GM12878 (cell line): Measurements from ENCODE around the gene COG1. TPM values are rescaled to one million over a fixed set of nuclear protein-coding genes. Genes with fewer than 3 reads are reported as not detected.

Experiments used
- ATAC-seq: fragments of 200-7000 bp; cut with Tn5 transposase; 3 replicates; pipeline ENCODE4 v1.9.1; 2020; ENCODE audit warnings: mild to moderate bottlenecking, moderate library complexity
- BruUV-seq: library from RNA; stranded (reverse); fragments of 400-500 nt; replicated peaks from 2 replicates; lab custom pipeline; 2021; lab: Mats Ljungman, UMichigan
- CTCF ChIA-PET: fragments of 300-600 bp; sonication (Branson Sonifier 250); formaldehyde crosslinking; extraction: SDS; loops from one replicate; lab custom pipeline; 2021; ENCODE audit warnings: inconsistent platforms; lab: Yijun Ruan, JAX
- POLR2A ChIA-PET: fragments of 350-600 bp; formaldehyde crosslinking; extraction: SDS; loops from one replicate; lab custom pipeline; 2021; ENCODE audit warnings: inconsistent platforms; lab: Charles Lee
- RAD21 ChIA-PET: fragments of 300-600 bp; sonication (Branson Sonifier 250); formaldehyde crosslinking; loops from one replicate; lab custom pipeline; 2023; ENCODE audit warnings: antibody characterized with exemption; ENCODE audit not compliant: unreplicated experiment; lab: Charles Lee
- SMC1A ChIA-PET: fragments of 300-600 bp; sonication (Branson Sonifier 250); formaldehyde crosslinking; loops from one replicate; lab custom pipeline; 2023; ENCODE audit not compliant: unreplicated experiment, uncharacterized antibody; lab: Charles Lee
- DNase-seq: peaks from one replicate; pipeline ENCODE4 v3.0.0-alpha.2; 2011; ENCODE audit warnings: low read depth, low spot score
- FAIRE-seq: peaks from 3 replicates; lab custom pipeline; 2011; peaks lifted over from hg19 to GRCh38; lab: Jason Lieb, UNC
- H2AFZ ChIP-seq: 2 replicates; pipeline ENCODE4 v1.6.0; 2011; ENCODE audit warnings: low read depth, low read length, control low read depth; ENCODE audit not compliant: control insufficient read depth
- H3K27ac ChIP-seq: 2 replicates; pipeline ENCODE4 v1.5.1; 2011; ENCODE audit warnings: control low read depth; ENCODE audit not compliant: control insufficient read depth, insufficient read depth
- H3K27me3 ChIP-seq, 2 experiments: replicated peaks in 1 of 2; 2 replicates each; pipeline versions ENCODE4 v1.6.0 to v1.6.1; 2011; ENCODE audit warnings: low read length in 1 of 2; ENCODE audit not compliant: control insufficient read depth in 2 of 2, insufficient read depth in 2 of 2
- H3K36me3 ChIP-seq, 2 experiments: 2 replicates each; pipeline ENCODE4 v1.5.1; 2011; ENCODE audit warnings: low read length in 1 of 2; ENCODE audit not compliant: control insufficient read depth in 2 of 2, insufficient read depth in 2 of 2
- H3K4me1 ChIP-seq: 2 replicates; pipeline ENCODE4 v1.6.1; 2011; ENCODE audit warnings: mild to moderate bottlenecking, low read length, moderate library complexity, mixed read lengths; ENCODE audit not compliant: control insufficient read depth, insufficient read depth
- H3K4me2 ChIP-seq: 2 replicates; pipeline ENCODE4 v1.6.0; 2011; ENCODE audit warnings: control low read depth; ENCODE audit not compliant: control insufficient read depth, insufficient read depth
- H3K4me3 ChIP-seq: fragments of 200-600 bp; sonication (generic); 2 replicates; pipeline ENCODE4 v1.5.1; 2016
- H3K79me2 ChIP-seq: 2 replicates; pipeline ENCODE4 v1.6.0; 2011; ENCODE audit warnings: low read length; ENCODE audit not compliant: control insufficient read depth, insufficient read depth
- H3K9ac ChIP-seq: 2 replicates; pipeline ENCODE4 v1.8.0; 2011; ENCODE audit warnings: low read length, control low read depth, mixed read lengths; ENCODE audit not compliant: control insufficient read depth, insufficient read depth
- H3K9me3 ChIP-seq: replicated peaks from 3 replicates; pipeline ENCODE4 v1.5.1; 2011; ENCODE audit warnings: mild to moderate bottlenecking, low read length; ENCODE audit not compliant: control insufficient read depth, insufficient read depth
- H4K20me1 ChIP-seq: 2 replicates; pipeline ENCODE4 v1.6.0; 2011; ENCODE audit not compliant: control insufficient read depth, insufficient read depth
- CBX3 ChIP-seq: fragments of 200-600 bp; sonication (generic); IDR thresholded peaks from 2 replicates; pipeline ENCODE4 v1.6.1; 2016; ENCODE audit warnings: low read depth, borderline replicate concordance
- CREB1 ChIP-seq: IDR thresholded peaks from 2 replicates; pipeline ENCODE4 v1.6.1; 2012; ENCODE audit warnings: low read depth, mild to moderate bottlenecking, inconsistent platforms
- EP300 ChIP-seq, 2 experiments: fragments of 150-350 bp in 1 of 2; IDR thresholded peaks; 2 replicates each; pipeline ENCODE4 v1.6.1; 2011 to 2012; ENCODE audit warnings: low read depth in 2 of 2, low read length in 2 of 2, borderline replicate concordance in 1 of 2, improper control_type of control experiment in 1 of 2, inconsistent platforms in 1 of 2; ENCODE audit not compliant: control insufficient read depth in 1 of 2
- HCFC1 ChIP-seq: fragments of 150-350 bp; IDR thresholded peaks from 2 replicates; pipeline ENCODE4 v1.6.1; 2014; ENCODE audit warnings: low read length
- PAX8 ChIP-seq: fragments of 450-650 bp; IDR thresholded peaks from 2 replicates; pipeline ENCODE4 v1.6.1; 2017; ENCODE audit warnings: mild to moderate bottlenecking, moderate library complexity
- RCOR1 ChIP-seq: conservative IDR thresholded peaks from 2 replicates; pipeline ENCODE4 v1.6.1; 2012; ENCODE audit warnings: low read depth, low read length, improper control_type of control experiment
- SREBF1 ChIP-seq: IDR thresholded peaks from 2 replicates; pipeline ENCODE4 v1.6.1; 2012; ENCODE audit warnings: mild to moderate bottlenecking, low read length
- WRNIP1 ChIP-seq: IDR thresholded peaks from 2 replicates; pipeline ENCODE4 v1.6.1; 2011; ENCODE audit warnings: low read depth, low read length, improper control_type of control experiment, borderline replicate concordance
- WGBS: methylation state at CpG from one replicate; pipeline ENCODE4 v1.1.6; 2016; ENCODE audit warnings: low lambda C conversion rate; ENCODE audit not compliant: insufficient replicate concordance, insufficient coverage; ENCODE audit errors: missing lambda C conversion rate; 5-methylcytosine and 5-hydroxymethylcytosine counted together
- in situ Hi-C: fragments of 300-500 bp; cut with MboI; formaldehyde crosslinking; loops from 9 replicates; pipeline ENCODE4 v1.14.3; 2018; ENCODE audit warnings: mixed read lengths
- intact Hi-C: fragments of 100-400 bp; cut with micrococcal nuclease; formaldehyde crosslinking; loops from one replicate; pipeline ENCODE4 v1.14.2; 2022; ENCODE audit not compliant: unreplicated experiment
- polyA plus RNA-seq, 11 experiments: library from polyadenylated mRNA; depleted of rRNA in 4 of 11; unstranded in 6 of 11; stranded (reverse) in 5 of 11; fragments of >200 nt; fragmentation: Nextera tagmentation in 4 of 11; fragmentation: Illumina TruSeq in 1 of 11; extraction: Ambion mirVana in 4 of 11; extraction: Trizol in 1 of 11; gene quantifications; 1 replicate in 1 of 11; 2 replicates in 10 of 11; pipeline versions ENCODE4 v1.2.1 to v1.2.3, GENCODE V29; 2011 to 2016; ENCODE audit warnings: inconsistent platforms in 2 of 11, missing spikeins in 2 of 11, low read depth in 1 of 11
- total RNA-seq, 4 experiments: library from RNA; depleted of rRNA in 3 of 4; stranded (reverse); fragments of >200 nt in 3 of 4; fragmentation: Illumina TruSeq in 1 of 4; extraction: Trizol in 1 of 4; gene quantifications; 2 replicates each; pipeline versions ENCODE4 v1.2.1 to v1.2.3, GENCODE V29; 2013 to 2021
- TF ChIP-seq, protein P1 (sequence below): fragments of 450-650 bp; IDR thresholded peaks from 2 replicates; pipeline ENCODE4 v1.6.1; 2017; ENCODE audit warnings: low read depth, mild to moderate bottlenecking, moderate library complexity

The COG1 gene
- total and polyA plus RNA-seq, 10 of the 15 experiments (the other 5 are each of a cell fraction or from before 2014, with no cell fraction given) = 10.5 to 24.1 (median 18.1) TPM

DNA sequence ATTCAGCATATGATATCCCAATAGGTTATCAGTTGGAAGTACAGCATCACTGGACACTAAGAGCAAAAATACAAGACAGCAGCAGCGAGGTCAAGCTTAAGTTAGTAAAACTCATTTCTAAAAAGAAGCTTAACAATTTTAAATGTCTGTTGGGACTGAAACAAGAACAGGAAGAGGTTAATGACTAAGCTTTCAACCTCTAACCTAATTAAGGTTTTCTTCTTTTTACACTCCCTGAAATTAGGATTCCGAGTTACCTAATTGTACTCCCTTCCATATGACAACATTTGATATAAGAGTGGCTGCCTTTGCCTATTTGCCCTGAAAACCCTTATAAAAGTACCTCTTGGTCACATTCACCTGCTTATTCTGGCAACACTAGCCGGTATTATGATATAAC lies 34.5 kb downstream of the COG1 start (continued):
- TF ChIP-seq, protein P1, sequence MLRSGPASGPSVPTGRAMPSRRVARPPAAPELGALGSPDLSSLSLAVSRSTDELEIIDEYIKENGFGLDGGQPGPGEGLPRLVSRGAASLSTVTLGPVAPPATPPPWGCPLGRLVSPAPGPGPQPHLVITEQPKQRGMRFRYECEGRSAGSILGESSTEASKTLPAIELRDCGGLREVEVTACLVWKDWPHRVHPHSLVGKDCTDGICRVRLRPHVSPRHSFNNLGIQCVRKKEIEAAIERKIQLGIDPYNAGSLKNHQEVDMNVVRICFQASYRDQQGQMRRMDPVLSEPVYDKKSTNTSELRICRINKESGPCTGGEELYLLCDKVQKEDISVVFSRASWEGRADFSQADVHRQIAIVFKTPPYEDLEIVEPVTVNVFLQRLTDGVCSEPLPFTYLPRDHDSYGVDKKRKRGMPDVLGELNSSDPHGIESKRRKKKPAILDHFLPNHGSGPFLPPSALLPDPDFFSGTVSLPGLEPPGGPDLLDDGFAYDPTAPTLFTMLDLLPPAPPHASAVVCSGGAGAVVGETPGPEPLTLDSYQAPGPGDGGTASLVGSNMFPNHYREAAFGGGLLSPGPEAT = peak; percentile 50; the same call in 1 of the 2 replicates
- TF ChIP-seq CREB1 (0 out of 2 replicates have a peak, but pooled peaks have one; percentile 11), RCOR1 (no peak), WRNIP1 (no peak)

DNA sequence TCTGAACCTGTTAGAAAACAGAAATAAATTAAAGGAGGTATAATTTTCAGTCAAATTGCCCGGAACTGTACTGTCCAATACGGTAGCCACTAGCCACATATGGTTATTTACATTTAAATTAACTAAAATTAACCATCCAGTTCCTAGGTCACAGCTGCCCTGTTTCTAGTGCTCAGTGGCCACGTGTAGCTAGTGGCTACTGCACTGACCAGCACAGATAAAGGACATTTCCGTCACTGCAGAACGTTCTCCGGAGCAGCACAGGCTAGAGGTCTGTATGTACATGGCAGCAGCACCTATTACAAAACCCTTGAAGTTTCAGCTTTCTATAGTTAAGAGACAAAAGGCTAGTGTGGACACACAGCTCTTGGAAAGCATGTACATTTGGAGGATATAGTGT lies 35.1 kb downstream of the COG1 start:
- Histone ChIP-seq H3K36me3 (no peaks in the 10 kb centered on the region), H4K20me1 (no peaks in the 10 kb centered on the region), H3K9me3 (no peaks in the 10 kb centered on the region), H3K9ac (peak overlapping the region; percentile 32; the same call in 1 of the 2 replicates), H3K4me1 (peaks cover 24% of the 10 kb centered on the region), H3K27me3 (no peaks in the 10 kb centered on the region), H3K27ac (peak overlapping the region; percentile 55), H2AFZ (no peak overlapping the region), H3K4me3 (peak overlapping the region; percentile 41; the same call in 1 of the 2 replicates), H3K4me2 (peak overlapping the region; percentile 85), H3K79me2 (peaks cover 79% of the 10 kb centered on the region)
- ATAC-seq = no peak
- no peak for TF ChIP-seq CBX3
- TF ChIP-seq HCFC1 = no peak
- 0 out of 4 replicates have a peak, but pooled peaks of 1 of the 2 experiments have one; percentile 6 for TF ChIP-seq EP300 (IDR thresholded peaks at IDR 0.05; ENCODE audit: borderline replicate concordance in 1 of 2, control insufficient read depth in 1 of 2, low read depth in 2 of 2, low read length in 2 of 2)
- TF ChIP-seq PAX8 = no peak
- no peak for TF ChIP-seq SREBF1
- FAIRE-seq = no peak
- RAD21 ChIA-PET = interaction anchor here (0.8 to 3.6 kb wide), 13 partner anchors 9 to 671 kb away, joined by 3 to 21 read pairs (median 7); partner anchors contain the start of genes COG1 and SSTR2
- 68% methylated on average over 6 of the region's 6 CpGs for WGBS
- no TSS peak for BruUV-seq
- DNase-seq = no peak
- POLR2A ChIA-PET = interaction anchor here (0.5 to 2.3 kb wide), 8 partner anchors 9 to 649 kb away, joined by 3 to 11 read pairs (median 4); no protein-coding TSS in a partner anchor
- in situ Hi-C loops (no loop called here), intact Hi-C loops (no loop called here)
- CTCF ChIA-PET = interaction anchor here (0.7 to 3.8 kb wide), 12 partner anchors 12 to 502 kb away, joined by 3 to 32 read pairs (median 6); partner anchors contain the start of gene COG1
- SMC1A ChIA-PET = interaction anchor here (0.7 to 8.2 kb wide), 22 partner anchors 11 to 668 kb away, joined by 3 to 61 read pairs (median 4); partner anchors contain the start of gene COG1
